GM21526 (cell line): ENCODE measurements around the gene CDC42SE2.
"Not testable (repeated sequence)": the region's sequence is repeated elsewhere in the genome, so short reads cannot be mapped to it uniquely, and the experiment has no call there.

ENCODE experiments used
- ATAC-seq: cut with Tn5 transposase; IDR thresholded peaks from one replicate; pipeline ENCODE4 v1.9.1; 2021; ENCODE audit warnings: moderate library complexity; ENCODE audit not compliant: unreplicated experiment, low FRiP score

Gene CDC42SE2

DNA sequence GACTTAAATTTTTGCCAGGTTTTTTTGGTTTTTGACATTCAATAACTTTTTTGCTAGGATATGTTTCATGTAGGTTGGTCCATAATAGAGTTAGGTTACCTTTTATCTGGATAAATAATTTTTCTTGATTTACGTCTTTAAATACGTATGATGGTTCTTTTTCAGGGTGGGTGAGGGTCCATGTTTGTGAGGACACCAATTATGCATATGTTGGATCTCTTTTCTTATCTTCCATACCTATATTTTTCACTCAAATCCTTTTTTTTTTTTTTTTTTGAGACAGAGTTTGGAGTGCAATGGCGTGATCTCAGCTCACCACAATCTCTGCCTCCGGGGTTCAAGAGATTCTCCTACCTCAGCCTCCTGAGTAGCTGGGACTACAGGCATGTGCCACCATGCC, 17.3 kb upstream of the CDC42SE2 start:
- no peak for ATAC-seq

DNA sequence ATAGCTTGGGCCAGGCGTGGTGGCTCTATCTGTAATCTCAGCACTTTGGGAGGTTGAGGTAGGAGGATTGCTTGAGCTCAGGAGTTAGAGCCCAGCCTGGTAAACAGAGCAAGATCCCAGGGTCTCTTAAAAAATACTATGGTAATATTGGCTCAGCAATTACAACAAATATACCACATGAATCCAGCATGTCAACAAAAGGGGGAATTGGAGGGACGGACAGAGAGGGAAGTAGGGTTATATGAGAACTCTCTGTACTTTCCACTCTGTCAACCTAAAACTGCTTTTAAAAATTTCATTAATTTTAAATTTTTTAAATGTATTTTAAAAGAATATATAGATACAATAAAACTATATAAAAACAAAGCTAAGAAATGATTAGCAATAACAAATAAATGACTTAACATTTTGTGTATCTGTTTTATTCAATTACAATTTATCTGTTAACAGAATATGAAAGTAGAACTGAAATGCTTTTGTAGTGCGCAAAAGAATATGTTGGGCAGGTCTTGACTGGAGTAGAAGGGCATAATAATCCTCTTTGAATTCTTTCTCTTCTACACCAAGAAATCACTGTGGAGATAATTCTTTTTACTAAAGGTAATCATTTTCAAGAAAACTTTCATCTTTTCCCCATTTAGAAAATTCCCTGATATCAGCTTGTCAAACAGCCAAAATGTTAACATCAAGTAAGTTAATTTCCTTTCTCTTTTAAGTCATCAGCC, 12.9 kb upstream of the CDC42SE2 start:
- no peak for ATAC-seq

DNA sequence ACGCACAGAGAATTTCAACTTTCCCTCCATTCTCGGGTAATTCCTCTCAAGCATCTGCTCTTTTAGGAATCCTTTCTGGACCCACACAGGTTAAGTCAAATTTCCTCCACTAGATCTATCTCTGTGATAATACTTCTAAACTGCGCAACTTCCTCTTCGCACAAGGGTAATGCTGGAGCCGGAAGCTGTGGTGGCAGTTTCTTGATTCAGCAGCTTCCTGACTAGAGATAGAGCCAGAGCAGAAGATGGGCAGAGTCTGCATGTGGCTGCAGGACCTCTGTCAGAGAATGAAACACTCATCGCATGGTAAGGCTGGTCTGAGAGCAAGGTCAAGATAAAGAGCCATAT, 11.1 kb upstream of the CDC42SE2 start:
- peak; percentile 88 for ATAC-seq

DNA sequence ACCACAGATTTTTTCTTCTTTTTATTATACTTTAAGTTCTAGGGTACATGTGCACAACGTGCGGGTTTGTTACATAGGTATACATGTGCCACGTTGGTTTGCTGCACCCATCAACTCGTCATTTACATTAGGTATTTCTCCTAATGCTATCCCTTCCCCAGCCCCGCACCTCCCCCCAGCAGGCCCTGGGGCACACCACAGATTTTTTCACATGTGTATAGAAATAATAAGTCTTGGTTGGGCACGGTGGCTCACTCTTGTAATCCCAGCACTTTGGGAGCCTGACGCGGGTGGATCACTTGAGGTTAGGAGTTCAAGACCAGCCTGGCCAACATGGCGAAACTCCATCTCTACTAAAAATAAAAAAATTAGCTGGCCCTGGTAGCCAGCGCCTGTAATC, 9.8 kb upstream of the CDC42SE2 start:
- not testable (repeated sequence) for ATAC-seq

DNA sequence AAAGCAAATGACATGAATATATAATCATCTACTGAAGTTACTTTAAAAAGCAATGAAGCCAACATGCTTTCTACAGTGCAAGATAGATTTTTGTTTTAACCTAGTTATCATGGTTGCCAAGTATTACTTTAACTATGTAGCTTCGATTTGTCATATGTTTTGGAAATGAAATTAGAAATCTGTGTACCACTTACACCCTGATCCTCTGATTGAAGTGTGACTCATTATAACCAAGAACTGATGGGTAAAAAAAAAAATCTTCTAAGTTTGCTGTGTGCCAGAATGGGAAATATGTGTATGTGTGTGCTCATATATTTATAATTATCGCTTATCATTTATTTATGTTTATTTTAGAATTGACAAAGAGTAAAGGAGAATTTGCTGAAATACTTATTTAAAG, 9.1 kb upstream of the CDC42SE2 start:
- no peak for ATAC-seq

DNA sequence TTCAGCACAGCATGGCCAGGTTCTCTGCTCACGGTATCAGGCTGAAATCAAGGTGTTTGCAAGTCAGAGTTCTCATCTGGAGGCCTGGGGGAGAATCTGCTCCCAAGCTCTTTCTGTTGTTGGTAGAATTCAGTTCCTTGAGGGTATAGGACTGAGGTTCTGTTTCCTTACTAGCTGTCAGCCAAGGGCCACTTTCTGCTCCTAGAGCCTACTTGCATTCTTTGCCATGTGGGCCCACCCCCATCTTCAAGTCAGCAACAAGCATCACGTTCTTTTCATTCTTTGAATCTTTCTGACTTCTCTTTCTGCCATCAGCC, 7.4 kb upstream of the CDC42SE2 start:
- no peak for ATAC-seq

DNA sequence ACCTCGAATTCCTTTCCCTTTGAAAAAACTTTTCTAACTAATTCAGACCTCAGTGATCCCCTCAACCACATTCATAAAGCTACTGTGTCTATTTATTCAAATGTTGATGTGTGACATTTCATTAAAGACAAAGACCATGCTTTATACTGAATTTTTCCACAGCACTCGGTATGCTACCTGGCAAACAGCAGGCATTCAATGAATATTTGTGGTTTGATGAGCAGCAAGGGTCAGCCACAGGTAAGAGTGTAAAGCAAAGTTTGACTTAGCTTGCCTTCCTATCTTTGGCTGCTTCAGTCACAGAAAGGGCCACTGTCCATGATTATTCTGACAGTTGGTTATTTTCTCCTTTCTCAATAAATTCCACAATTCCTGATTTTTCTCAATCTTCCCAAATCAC, 5.1 kb upstream of the CDC42SE2 start:
- ATAC-seq: no peak

DNA sequence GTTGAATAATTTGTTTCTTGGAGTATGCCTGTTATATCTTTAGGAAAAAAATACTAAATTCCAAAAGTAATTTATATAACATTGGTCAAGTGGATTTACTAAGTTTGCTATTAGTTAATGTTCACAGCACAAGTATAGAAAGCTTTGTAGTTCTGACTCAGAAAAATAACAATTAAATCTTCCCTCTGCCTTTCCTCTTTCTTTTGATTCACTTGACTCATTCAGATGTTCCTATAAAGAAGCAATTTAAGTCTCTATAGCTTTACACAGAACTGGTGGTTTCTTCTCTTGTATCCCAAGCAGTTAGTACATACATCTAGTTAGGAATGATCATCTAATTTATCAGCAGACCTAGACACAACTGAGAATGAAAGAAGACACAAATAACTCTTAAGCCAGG, 4.5 kb upstream of the CDC42SE2 start:
- no peak for ATAC-seq

DNA sequence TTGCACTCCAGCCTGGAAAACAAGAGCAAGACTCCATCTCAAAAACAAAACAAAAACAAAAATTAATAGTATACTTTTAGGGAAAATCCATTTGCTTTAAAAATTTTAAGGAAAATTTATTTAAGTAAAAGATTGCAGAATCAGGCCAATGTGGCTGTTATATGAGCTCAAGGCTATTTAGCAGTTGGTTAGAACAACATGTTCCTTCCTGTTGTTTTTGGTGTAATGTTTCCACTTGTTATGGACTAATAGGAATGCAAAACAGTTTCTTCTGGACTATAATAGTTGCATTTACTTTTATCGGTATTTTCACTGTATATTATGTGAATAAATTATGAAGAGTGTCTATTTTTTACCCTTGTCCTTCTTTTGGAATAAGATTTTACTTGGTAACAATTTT, 3.0 kb upstream of the CDC42SE2 start:
- ATAC-seq: no peak

DNA sequence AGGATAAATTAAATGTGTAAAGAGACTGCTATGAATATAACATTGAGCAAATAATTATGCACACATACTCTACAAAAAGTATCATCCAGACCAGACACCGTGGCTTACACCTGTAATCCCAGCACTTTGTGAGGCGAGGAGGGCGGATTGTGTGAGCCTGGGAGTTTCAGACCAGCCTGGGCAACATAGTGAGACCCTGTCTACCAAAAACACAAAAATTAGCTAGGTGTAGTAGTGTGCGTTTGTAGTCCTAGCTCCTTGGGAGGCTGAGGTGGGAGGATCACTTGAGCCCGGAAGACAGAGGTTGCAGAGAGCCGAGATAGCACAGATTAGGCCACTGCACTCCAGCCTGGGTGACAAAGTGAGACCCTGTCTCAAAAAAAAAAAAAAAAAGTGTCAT, 2.4 kb upstream of the CDC42SE2 start:
- ATAC-seq: no peak

DNA sequence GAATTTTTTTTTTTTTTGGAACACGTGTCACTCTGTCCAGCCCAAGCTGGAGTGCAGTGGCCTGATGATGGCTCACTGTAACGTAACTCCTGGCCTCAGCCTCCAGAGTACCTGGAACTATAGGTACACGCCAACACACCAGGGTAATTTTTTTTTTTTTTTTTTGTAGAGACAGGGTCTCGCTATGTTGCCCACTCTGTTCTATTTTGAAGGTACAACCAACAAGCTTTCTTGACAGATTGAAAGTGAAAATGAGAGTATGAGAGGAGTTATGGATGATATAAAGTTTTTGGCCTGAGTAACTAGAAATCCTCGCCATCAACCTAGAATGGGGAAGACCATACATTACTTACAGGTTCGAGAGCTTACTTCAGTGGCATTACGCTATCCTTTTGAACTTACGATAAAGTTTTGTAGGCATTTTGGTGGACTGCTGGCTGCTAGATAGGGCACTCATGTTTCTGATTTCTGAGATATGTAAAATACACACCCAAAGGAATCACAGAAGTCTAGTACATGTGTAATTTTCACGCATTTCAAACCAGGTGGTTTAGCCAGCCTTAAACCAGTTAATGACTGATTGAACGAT, 806 bp upstream of the CDC42SE2 start:
- ATAC-seq: no peak

DNA sequence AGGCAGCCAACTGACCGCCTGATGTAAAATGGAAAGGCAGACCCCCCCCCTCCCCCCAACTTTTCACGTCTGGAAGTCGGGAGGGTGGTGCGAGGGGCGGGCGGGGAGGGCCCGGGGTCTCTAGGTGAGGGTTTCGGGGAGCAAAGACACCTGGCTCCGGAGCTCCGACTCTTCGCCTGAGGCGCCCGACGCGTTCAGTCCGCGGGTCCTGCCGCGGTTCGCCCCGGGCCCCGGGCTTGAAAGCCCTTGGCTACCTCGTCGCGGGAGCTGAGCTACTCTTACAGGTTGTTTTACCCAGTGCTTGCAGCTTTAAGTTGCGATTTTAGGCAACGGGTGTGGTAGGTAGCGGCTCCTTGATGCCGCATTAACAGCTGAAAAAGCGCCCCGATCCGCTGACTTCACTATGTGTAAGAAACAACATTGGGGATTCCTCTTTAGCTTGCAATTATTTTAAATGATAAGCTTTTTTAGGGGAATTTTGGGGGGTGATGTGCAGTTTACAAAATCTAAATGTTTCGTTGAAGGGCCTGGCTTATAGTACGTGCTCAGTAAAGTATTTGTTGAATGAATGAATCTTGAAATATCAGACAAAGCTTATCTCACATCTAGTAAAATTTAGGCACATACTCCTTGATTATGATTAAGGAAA, 722 bp downstream of the CDC42SE2 start:
- peak; percentile 4 for ATAC-seq

DNA sequence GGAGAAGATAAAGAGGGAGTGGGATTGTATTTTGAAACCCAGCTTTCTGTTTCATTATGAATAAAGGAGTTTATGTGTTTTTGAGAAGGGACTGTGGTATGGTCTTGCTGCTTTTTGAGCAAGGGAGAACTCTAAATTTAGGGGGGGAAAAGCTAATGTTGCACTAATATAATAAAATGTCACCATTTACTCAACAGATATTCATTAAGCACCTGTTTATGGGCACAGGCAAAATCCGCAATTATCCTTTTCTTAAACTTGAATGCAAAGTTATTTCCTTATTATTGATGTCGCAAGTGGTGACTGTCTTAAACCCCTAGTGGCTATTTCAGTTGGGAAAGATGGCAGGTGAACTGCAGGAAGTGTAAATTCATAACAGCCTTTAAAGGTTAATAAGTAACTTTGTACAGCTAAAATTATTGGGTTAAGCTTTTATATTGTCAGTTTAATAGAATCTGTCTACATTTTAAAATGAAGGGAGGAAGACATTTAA, 1.5 kb downstream of the CDC42SE2 start:
- ATAC-seq: peak; percentile 25

DNA sequence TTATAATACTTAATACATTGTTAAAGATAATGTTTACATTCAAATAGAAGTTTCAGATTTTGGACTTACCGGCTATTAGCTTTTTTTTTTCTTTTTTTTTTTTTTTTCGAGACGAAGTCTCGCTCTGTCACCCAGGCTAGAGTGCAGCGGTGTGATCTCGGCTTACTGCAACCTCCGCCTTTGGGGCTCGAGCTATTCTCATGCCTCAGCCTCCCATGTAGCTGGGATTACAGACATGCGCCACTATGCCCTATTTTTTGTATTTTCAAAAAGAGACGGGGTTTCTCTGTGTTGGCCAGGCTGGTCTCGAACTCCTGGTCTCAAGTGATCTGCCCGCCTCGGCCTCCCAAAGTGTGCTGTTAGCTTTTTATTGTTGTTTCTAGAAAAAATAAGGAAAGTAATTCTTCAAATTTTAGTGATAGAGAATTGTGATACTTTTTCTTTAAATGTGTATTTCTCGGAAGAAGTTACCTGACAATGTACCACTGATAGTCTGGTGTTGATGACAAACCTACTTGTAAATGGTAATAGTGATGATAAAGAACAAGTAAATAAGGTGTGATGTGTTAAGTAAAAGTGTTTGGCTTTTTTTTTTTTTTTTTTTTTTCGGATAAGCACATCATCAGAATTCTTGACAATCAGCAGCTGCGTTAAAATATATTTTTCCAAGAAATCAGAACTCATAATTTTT, 2.7 kb downstream of the CDC42SE2 start:
- no peak for ATAC-seq

DNA sequence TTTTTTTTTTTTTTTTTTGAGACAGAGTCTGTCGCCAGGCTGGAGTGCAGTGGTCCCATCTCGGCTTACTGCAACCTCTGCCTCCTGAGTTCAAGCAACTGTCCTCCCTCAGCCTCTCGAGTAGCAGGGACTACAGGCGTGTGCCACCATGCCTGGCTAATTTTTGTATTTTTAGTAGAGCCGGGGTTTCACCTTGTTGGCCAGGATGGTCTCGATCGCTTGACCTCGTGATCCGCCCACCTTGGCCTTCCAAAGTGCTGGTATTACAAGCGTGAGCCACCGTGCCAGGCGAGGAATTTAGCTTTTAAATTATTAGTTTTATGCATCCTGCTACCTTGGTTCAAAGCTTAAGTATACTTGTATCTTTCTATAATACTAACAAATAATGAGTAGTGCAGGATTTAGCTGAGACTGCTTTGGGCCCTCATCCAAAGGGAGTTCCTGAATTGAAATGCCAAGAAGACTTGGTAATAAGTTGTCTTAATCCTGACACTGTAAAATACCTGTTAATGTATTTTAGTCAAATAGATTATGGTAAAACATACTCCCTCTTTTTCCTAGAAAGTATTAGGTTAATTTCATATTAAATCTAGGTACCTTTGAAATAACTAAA, 5.0 kb downstream of the CDC42SE2 start:
- no peak for ATAC-seq

DNA sequence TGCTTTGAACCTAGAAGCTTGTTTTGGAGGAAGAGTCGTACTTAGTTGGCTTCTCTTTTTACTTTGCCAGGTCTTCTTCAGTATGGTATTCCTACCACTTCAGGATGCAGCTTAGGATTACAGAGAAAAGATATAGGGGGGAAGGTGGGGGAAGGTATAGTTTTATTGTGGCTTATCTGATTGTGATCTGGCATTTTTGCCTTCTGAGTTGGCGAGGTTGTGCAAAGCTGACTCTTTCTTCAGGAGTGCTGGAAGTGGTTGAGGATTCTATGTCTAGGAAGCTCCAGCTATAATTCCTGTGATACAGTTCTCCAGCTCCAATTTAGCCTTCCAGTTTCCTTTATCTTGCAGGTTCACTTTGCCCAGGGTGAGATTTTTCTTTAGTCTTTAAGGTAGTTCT, 7.0 kb downstream of the CDC42SE2 start:
- ATAC-seq: no peak

DNA sequence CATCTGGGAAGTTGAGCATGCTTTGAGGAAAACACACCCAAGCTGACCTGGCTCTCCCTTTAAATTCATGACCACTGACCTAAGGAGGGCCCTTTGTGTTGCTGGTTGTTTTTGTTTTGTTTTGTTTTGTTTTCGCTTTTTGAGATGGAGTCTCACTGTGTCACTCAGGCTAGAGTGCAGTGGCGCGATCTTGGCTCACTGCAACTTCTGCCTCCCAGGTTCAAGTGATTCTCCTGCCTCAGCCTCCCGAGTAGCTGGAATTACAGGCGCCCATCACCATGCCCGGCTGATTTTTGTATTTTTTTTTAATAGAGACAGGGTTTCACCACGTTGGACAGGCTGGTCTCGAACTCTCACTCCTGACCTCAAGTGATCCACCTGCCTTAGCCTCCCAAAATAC, 8.0 kb downstream of the CDC42SE2 start:
- not testable (repeated sequence) for ATAC-seq

DNA sequence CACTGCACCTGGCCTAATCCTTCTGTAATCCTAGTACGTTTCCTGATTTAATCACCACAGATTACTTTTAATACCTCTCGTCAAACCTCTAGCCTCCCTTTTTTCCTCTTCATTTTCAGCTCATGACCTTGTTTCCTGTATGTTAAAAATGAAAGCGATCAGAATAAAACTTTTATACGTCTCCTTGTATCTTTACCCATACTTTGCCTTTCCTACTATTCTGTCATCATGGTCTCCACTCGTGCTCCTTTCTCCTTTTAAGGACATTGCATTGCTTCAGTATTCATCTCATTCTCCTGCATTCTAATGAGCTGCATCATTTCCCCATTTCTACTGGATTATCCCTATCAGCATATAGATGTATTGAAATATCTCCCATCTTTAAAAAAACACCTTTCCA, 8.5 kb downstream of the CDC42SE2 start:
- no peak for ATAC-seq

DNA sequence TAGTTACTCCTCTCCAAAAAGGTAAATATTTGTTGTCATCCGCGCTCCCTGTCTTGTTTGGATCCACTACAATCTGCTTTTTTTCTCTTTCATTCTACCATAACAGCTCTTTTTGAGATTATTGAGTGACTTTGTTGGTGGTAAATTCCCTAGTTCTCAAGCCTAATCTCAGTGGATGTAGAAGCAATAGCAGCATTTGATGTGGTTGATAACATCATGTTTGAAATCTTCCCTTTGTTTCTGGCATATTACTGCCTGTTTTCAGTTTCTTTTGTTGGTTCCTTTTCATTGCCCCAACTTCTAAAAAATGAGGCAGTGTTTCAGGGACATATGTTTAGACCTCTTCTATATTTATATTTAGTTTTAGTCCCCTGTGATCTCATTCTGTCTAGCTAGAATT, 8.9 kb downstream of the CDC42SE2 start:
- no peak for ATAC-seq

DNA sequence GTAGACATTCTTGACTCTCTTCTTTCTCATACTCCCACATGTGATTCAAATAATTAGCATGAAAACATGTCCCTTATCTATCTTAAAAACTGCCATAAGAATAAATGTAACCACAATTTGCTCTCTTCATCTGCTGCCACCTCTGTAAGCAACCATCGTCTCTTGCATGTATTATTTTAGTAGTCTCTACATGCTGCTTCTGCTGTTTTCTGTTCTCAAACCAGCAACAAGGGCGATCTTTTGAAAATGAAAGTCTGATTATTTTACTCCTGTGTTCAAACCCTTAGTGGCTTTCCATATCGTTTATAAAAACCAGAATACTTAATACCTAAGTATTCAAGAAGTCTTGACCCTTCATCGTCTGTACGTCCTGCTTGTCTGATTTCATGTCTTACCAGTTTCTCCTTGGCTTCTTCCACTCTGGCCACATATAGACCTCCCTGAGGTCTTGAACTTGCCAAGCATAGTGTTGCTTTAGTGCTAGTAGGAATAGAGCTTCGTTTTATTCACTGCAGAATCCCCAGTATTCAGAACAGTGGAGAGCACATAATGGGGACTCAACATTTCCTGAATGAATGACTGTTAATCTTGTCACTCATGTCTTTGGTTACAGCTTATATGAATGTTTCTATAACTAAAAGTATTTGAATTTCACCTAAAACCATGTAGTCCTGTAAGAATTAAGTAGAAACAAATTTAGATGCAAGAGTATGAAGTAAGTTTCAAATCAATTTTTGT, 10.6 kb downstream of the CDC42SE2 start:
- ATAC-seq: no peak
